Head of caudate nucleus (tissue), 42 donors: ENCODE results near the gene DDAH1.
"Not testable (repeated sequence)": the region's sequence is repeated elsewhere in the genome, so short reads cannot be mapped to it uniquely, and the experiment has no call there.

Source experiments
- DNase-seq, 42 donors: peaks; one replicate each; pipeline versions ENCODE4 v3.0.0 to v3.0.0-alpha.2; 2020 to 2021; ENCODE audit warnings: mixed read lengths in 7 of 42
- intact Hi-C: fragments of 100-400 bp; cut with DNase I; formaldehyde crosslinking; loops from one replicate; pipeline ENCODE4 v1.15.0; 2022

Gene DDAH1

DNA sequence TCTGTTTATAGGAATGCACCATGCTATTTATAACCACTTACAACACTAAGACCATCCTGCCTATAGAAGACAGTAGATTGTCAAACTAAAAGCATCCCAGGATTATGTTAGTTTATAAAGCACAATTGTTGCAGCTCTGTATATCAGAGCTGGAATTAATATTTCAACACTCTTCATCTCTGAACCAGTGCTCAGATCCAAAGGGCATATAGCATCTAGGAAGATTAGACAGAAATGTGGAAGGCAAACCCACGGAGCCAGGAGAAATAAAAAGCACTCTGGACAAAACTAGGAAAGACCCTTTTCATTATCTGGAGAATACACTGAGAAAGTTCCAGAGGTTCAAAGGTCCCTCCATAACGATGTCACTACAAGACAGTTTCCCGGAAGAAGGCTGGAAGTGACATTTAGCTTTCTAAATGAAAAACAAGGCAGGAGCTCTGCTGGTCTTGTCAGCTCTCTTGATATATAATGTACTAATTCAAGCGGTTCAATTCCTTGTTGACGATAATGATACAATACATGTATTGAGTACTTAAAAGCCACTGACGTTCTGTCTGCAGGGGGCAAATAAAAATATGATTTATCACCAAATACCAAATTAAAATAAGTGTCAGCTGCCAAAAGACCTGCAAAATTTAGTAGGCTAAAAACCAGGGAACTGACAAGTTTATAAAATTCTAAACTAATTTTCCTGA, 96.7 kb downstream of the DDAH1 start:
- DNase-seq, result no peak
- intact Hi-C loops, result no loop called here

DNA sequence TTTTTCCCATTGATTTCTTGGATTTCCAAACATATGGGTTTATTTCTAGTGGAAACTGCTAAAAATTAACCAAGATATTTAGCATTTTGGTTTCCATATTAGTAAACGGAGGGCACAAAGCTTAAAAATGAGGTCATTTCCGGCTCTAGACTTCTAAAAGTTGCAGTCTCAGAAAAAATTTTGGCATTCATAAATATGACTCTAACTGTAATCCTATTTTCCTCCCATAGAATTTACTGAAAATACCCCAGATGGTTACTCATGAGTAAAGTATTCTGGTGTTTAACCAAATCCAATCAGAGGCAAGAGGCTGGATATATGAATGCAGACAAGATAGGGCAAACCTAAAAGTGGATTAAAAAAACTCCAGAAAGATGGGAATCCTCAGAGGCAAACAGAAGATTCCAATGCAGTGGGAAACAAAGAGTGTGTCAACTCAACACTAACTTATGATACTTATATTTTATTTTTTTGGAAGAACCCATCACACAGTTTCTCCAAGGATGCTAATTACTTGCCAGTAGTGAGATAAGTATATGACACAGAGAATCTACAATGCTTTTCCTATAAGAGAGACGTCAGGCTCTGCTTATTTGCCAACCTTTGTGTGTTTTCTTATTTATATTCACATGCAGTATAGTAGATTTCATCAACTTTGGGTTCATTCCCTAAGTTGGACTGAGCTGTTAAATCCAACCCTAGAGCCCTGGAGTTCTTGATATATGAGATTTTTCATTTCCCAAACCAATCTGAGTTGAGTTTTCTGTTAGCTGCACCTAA, 98.4 kb downstream of the DDAH1 start:
- no peak for DNase-seq
- intact Hi-C loops, result no loop called here

DNA sequence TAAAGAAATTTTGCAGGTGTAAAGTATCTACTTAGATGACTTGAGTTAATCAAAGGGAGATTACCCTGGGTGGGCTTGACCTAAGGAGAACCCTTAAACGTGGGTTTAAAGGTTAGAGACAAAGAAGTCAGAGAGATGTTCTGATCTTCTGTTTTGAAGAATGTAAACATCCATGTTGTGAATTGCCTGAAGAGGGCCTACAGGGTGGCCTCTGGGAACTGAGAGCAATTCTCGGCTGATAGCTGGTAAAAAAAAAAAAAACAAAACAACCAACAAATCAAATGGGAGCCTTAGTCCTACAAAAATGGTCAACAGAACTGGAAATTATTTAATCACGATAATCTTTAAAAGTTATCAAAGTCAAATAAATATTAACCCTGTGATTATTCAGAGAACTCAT, 99.1 kb downstream of the DDAH1 start:
- no peak for DNase-seq
- intact Hi-C loops, result no loop called here

DNA sequence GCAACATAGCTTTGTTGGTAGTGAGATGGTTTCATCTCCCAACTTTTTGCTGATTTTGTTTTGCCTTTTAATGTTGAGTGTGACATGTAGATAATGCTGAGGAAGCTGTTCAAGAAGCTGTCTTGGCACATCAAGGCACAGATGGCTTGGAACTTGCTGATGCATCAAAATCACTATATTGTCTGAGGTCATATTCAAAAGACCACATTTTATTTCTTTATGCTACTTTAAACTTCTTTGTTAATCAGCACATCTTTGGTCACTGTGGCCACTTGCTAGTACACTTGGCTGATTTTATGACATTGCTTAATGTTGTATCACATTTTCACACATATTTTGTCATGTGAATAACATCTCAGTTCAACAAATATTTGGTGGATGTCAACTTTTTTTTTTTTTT, 101.4 kb downstream of the DDAH1 start:
- intact Hi-C loops, result no loop called here

DNA sequence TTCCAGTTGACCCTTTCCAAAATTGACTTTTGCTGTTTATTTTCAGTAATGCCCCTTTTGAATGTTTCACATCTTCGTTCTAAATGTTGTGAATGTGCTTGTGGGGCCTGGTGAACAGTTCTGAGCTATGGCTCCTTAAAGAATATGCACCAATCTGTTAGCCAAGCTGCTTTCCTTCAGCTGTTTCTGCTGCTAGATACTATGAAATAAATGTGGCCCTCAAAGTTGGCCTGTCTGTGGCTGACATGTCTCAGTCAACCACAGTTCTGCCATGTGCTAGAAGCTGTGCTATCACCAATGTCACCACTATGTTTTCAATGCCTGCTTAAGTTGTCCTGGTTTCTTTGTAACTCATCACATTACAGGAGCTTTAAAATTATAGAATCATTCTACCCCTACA, 101.9 kb downstream of the DDAH1 start:
- intact Hi-C loops, result no loop called here
- DNase-seq, result no peak

More for the DNA sequence above, 101.4 kb downstream of the DDAH1 start:
- no peak for DNase-seq

DNA sequence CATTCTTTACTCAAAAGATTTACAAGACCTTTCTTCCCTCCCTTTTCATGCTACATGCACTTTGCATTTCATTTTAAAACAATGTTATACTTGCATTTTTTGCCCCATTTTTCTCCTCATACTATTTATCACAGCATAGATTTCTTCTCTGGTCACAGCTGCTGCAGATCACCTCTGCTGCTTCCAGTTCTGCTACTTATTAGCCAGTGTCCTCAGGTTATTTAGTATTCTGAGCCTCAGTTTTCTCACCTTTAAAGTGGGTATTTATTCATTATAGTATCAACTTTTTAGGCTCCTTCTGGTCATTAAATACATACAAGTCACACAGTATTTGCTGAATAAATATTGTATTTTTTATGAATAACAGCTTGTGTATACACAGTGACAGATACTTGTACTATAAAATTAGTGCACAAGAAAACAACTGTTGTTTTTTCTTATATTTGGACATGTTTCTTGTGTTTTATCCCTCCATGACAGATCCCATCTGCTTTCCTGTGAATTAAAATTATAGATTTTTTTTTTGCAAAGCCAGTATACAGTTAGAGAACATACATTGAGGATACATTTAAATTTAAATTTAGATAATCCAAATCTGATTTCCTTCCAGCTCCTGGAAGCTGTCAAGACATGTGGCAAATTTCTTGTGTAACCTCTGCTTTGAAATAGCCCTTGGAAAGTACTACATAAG, 103.2 kb downstream of the DDAH1 start:
- DNase-seq, result no peak
- intact Hi-C loops, result no loop called here

DNA sequence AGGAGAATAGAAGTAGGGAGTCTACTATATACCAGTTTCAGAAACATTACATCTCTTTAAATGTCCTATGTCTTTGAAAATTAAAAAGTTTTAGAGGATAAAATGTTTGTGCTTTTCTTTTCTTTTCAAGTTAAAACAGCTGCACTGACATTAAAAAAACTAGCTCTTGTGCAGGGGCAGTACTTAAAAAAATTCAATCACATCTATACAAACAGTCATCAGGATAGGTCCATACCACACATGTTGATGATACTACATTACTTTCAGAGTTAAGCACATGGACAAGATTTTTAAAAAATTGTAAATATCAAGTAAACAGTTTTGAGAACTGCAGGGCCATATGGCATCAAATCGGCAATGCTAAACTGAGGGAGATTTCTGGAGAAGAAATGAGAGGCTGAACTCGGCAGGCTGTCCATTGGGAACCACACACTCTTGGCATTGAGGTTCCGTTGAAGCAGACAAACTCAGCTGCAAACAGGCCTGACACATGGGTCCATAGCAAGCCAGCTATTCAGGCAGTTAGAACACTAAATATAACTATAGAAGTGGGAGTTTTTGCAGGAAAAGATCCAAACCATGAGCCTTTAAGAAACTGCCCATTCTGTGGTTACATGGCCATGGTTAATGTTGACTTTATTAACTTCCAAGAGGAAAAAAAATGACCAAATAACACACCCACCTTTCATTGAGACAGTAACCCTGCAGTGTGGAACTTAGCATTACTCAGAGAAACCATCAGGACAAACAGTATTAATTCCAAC, 104.0 kb downstream of the DDAH1 start:
- intact Hi-C loops, result no loop called here
- no peak for DNase-seq

DNA sequence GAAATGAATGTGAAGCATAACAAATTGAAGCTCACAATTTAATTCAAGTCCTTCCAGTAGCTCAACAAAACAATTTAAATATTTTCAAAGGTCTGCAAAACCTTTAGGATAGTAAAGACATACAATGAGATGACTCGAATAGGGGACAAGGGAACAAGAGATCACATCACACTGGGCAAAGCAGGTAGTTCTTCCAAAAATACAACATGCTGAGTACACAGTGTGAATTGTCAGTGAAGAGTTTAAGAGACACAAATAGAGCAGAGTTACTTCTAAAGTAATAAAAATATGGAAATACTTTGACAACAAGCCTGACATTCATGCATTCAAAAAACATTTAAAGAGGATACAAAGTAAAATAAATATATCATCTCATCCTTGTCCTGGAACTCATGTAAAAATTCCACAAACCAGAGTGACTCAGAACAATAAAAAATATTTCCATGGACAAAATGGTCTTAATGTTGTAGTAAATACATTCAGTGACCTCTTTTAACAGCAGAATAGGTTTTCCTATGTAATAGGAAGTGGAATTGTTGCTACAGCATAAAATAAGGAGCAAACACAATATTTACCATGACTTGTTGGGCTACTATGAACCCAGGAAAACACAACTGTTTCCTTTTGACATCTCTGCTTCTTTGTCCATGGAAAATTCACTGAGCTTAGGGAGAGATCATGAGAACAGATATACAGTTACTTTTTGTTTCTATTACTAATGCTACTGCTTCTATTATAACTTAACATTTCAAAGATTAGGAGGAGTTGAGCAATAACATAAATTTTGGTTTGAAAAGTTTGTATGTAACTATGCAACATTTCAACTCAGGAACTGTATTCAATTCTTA, 104.9 kb downstream of the DDAH1 start:
- intact Hi-C loops, result no loop called here
- no peak for DNase-seq

DNA sequence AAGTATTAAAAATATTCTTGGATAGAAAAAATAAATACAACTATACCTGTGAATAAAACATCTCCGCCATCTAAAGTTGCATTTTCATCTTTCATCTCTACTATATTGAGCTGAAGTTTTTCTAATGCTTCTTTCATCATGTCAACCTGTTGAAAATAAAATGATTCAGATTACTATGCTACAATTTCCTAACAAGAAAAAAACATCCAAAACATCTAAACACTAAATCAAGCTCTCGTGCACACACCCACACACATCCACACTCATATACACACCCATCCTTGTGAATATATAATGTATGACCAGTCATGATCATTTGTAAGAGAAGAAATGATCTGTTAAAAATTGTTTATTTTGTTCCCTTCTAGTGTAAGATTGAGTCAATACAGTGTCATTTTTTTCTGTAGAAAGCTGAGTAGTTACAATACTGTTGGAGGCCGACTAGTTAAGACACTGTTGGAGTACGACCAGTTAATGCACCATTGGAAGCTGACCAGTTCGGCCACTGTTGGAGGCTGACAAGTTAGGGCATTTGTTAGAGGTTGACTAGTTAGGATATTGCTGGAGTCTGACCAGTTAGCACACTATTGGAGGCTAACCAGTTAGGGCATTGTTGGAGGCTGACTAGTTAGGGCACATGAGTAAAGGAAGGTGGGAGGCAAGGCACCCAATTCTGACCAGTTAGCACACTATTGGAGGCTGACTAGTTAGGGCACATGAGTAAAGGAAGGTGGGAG, 106.1 kb downstream of the DDAH1 start:
- intact Hi-C loops, result no loop called here

DNA sequence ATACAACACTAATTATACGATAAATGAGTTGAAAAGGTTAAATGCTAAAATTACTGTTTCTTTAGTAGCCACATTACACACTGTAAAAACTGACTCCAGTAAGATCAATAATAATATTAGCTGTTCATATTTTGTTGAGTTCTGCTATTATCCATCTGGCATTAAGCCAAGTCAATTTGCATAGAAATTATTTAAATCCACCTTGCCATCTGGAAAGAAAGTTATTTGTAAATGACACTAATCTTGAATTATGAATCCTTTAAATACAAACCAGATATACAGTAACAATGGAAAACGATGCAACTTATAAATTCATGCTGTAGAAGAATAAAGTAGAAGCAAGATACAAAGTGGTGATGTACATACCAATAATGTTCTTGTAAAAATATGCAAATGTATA, 107.1 kb downstream of the DDAH1 start:
- intact Hi-C loops, result no loop called here
- DNase-seq, result no peak

More for the DNA sequence above, 106.1 kb downstream of the DDAH1 start:
- no peak for DNase-seq

DNA sequence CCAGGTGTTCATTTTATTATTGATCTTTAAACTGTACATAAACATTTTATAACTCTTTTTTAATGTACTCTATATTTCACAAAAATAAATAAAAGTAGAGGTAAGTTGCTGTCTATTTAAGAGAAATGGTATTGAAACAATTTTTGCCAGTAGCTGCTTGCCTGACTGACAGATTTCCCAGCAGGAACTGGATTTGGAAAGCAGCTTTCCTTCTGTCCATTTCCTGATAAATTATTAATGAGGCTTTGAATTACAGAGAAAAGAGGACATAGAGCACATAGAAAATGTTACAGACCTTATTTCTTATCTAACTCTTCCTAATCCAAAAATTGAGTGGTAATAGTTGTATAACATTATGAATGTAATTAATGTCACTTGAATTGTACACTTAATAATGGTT, 108.8 kb downstream of the DDAH1 start:
- intact Hi-C loops, result no loop called here
- no peak for DNase-seq

DNA sequence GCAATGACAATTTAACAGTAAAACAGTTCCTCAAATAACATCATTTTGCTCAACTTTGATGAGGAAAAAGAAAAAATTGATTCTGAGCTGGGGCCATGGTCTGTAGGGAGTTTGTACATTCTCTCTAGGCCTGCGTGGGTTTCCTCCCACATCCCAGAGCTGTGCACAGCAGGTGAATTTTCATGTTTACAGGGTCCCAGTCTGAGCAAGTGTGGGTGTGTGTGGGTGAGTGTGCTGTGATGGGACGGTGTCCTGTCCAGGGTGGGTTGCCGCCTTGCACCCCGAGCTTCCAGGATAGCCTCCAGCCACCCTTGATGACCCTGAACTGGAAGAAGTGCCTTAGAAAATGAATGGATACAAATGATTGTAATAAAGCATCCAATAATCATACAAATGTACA, 112.9 kb downstream of the DDAH1 start:
- intact Hi-C loops, result no loop called here
- DNase-seq, result no peak

DNA sequence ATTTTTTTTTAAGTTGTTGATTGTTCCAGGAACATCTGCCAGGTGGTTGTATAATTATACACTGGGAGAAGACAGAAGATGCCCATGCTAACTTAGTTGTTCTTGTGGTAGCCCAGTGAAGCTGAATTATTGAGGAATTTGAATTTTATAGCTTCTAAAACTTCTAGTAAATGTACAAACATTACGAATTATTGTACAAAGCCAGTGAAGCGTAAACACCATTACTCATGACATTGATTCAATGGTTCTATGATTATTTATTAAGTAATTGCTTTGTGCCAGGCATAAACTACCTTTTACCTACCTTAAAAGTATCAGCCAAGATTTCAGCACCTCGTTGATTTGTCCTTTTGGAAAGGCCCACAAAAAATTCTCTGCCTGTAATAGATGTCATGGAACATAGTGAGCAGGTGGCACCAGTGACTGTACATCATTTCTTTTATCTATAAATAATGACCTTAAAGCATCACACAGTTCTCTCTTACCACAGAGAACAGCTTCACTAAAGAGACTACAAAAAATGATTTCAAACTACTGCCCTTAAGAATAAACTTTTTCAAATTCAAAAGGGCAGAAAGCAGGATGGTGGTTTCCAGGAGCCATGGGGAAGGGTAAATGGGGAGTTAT, 113.6 kb downstream of the DDAH1 start:
- intact Hi-C loops, result no loop called here
- DNase-seq, result no peak

DNA sequence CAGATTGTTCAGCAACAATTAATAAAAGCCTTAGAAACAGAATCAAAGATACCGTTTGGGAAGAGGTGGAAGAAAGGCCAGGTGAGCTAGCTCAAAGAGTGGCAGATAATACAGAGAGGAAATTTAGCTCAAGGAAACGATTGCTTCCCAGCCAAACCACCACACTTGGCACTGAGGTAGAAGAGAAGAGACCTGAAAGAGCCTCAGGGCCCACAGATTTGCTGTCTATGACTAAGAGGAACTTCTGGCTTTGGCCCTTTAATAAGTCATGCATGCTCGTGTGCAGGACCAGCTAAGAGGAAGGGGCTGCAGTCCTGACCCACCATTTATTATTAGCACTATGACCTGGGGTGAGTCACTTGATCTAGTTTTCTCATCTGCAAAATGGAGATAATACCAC, 115.7 kb downstream of the DDAH1 start:
- no peak for DNase-seq
- intact Hi-C loops, result no loop called here

DNA sequence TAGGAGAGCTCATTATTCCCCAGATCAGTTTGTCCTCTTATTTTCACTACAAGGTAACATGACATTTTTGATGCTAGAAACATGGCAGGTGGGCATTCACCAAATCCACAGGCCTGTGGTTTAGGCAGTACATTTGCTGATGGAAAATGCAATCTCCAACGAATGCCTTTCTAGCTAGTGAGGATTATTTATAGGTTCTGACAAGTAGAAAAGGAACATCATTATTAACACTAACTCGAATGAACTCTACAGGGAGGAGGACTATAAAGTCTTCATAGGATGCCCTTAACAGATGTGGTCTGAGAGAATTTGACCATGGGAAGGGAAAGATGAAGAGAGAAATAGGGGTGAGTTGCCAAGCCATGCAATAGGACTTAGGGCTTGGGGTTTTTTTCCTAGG, 117.1 kb downstream of the DDAH1 start:
- no peak for DNase-seq
- intact Hi-C loops, result no loop called here

DNA sequence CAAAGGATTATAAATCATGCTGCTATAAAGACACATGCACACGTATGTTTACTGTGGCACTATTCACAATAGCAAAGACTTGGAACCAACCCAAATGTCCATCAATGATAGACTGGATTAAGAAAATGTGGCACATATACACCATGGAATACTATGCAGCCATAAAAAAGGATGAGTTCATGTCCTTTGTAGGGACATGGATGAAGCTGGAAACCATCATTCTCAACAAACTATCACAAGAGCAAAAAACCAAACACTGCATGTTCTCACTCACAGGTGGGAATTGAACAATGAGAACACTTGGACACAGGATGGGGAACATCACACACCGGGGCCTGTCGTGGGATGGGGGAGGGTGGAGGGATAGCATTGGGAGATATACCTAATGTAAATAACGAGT, 117.7 kb downstream of the DDAH1 start:
- intact Hi-C loops, DNase-seq: not testable (repeated sequence)

DNA sequence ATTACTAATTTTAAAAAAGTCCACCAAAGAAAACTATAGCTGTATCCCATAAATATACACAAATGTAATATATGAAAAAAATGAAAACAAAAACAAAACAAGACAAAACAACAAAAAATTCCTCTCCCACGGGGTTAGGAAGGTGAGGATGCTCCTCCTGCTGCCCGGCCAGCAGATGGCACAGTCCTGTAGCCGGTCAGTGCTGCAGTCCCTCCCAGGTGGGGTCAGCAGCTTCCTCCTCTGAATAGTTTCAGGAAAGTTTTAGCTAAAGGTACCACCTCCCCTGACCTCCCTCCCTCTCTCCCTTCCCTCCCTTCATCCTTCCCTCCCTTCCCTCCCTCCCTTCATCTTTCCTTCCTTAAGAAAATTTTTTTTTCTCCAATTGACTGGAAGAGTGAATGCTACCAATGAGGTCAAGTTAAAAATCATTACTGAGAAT, 120.7 kb downstream of the DDAH1 start:
- intact Hi-C loops, result no loop called here
- peak in 1 of 42 donors; percentile 3 for DNase-seq
